Gastroesophageal sphincter (tissue), 4 donors: ENCODE data around the gene SUGCT. TPM values are rescaled to one million over a fixed set of nuclear protein-coding genes. Genes with fewer than 3 reads are reported as not detected.

Experiments
- ATAC-seq: fragments of 150-250 bp; one replicate; pipeline ENCODE4 v1.9.1; 2016; ENCODE audit warnings: mild to moderate bottlenecking, moderate library complexity
- H3K27ac ChIP-seq, 4 donors: fragments of 200-600 bp; sonication (generic) in 3 of 4; 1 replicate in 3 of 4; 2 replicates in 1 of 4; pipeline ENCODE4 v1.5.1; 2016 to 2019
- H3K27me3 ChIP-seq: fragments of 200-600 bp; sonication (generic); one replicate; pipeline ENCODE4 v1.5.1; 2019
- H3K36me3 ChIP-seq, 2 donors: fragments of 200-600 bp; sonication (generic); one replicate each; pipeline ENCODE4 v1.5.1; 2019; ENCODE audit warnings: control low read depth in 1 of 2
- H3K4me1 ChIP-seq, 3 donors: fragments of 200-600 bp; sonication (generic); 1 replicate in 2 of 3; 2 replicates in 1 of 3; pipeline ENCODE4 v1.5.1; 2016 to 2019; ENCODE audit warnings: control low read depth in 2 of 3
- H3K4me3 ChIP-seq, 2 donors: fragments of 200-600 bp; sonication (generic); one replicate each; pipeline ENCODE4 v1.5.1; 2019; ENCODE audit warnings: mild to moderate bottlenecking in 1 of 2, moderate library complexity in 1 of 2
- H3K9me3 ChIP-seq, 3 donors: fragments of 200-600 bp; sonication (generic); one replicate each; pipeline ENCODE4 v1.5.1; 2017 to 2019; ENCODE audit warnings: control low read depth in 2 of 3
- EP300 ChIP-seq: sonication (generic); formaldehyde crosslinking; IDR thresholded peaks from one replicate; pipeline ENCODE4 v1.6.1; 2017; ENCODE audit warnings: antibody characterized with exemption, mild to moderate bottlenecking
- POLR2A ChIP-seq, 2 donors: fragments of 450-650 bp; IDR thresholded peaks; one replicate each; pipeline ENCODE4 v1.6.1; 2017; ENCODE audit warnings: antibody characterized with exemption in 2 of 2, mild to moderate bottlenecking in 2 of 2, moderate library complexity in 1 of 2
- POLR2AphosphoS5 ChIP-seq: sonication (generic); formaldehyde crosslinking; IDR thresholded peaks from one replicate; pipeline ENCODE4 v1.6.1; 2017; ENCODE audit warnings: antibody characterized with exemption
- WGBS, 2 donors: methylation state at CpG; one replicate each; pipeline ENCODE4 v1.1.5; 2018; ENCODE audit warnings: low coverage in 1 of 2; 5-methylcytosine and 5-hydroxymethylcytosine counted together
- total RNA-seq, 4 donors: library from RNA; depleted of rRNA; stranded (reverse); fragments of >200 nt; gene quantifications; one replicate each; pipeline ENCODE4 v1.1.0, GENCODE V29; 2016
- TF ChIP-seq, protein P1 (sequence below), 4 experiments: fragments of 200-600 bp in 2 of 4; fragments of 450-650 bp in 2 of 4; sonication (generic) in 1 of 4; IDR thresholded peaks; one replicate each; pipeline ENCODE4 v1.5.1; 2017 to 2019; ENCODE audit warnings: antibody characterized with exemption in 4 of 4, mild to moderate bottlenecking in 2 of 4, moderate library complexity in 2 of 4

SUGCT gene
- total RNA-seq, 4 donors from 2014 or later: 1.2 to 17.3 (median 10.8) TPM

- Histone ChIP-seq H3K36me3 (no peaks in the 10 kb centered on the region), H3K27ac (no peak overlapping the region), H3K4me3 (no peak overlapping the region), H3K27me3 (no peaks in the 10 kb centered on the region), H3K9me3 (peaks cover 0 to 17% (median 0%) of the 10 kb centered on the region in 3 donors), H3K4me1 (no peaks in the 10 kb centered on the region)
- ATAC-seq: no peak
- TF ChIP-seq, protein P1, sequence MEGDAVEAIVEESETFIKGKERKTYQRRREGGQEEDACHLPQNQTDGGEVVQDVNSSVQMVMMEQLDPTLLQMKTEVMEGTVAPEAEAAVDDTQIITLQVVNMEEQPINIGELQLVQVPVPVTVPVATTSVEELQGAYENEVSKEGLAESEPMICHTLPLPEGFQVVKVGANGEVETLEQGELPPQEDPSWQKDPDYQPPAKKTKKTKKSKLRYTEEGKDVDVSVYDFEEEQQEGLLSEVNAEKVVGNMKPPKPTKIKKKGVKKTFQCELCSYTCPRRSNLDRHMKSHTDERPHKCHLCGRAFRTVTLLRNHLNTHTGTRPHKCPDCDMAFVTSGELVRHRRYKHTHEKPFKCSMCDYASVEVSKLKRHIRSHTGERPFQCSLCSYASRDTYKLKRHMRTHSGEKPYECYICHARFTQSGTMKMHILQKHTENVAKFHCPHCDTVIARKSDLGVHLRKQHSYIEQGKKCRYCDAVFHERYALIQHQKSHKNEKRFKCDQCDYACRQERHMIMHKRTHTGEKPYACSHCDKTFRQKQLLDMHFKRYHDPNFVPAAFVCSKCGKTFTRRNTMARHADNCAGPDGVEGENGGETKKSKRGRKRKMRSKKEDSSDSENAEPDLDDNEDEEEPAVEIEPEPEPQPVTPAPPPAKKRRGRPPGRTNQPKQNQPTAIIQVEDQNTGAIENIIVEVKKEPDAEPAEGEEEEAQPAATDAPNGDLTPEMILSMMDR (IDR thresholded peaks at IDR 0.05): no peak
- TF ChIP-seq EP300: no peak
- TF ChIP-seq POLR2AphosphoS5: no peak
- no peak for TF ChIP-seq POLR2A (IDR thresholded peaks at IDR 0.05)
Measured at GRCh38 chr7:40587419-40587818, 452.6 kb downstream of the SUGCT start.

- Histone ChIP-seq H3K4me3 (no peak overlapping the region), H3K9me3 (peaks cover 0 to 14% (median 0%) of the 10 kb centered on the region in 3 donors), H3K36me3 (no peaks in the 10 kb centered on the region), H3K27me3 (no peaks in the 10 kb centered on the region), H3K4me1 (peaks cover 0 to 19% (median 6%) of the 10 kb centered on the region in 3 donors), H3K27ac (peak overlapping the region; percentile 39 to 53 (median 50))
- no peak for ATAC-seq
- 45 to 47% methylated on average over 6 of the region's 6 CpGs for WGBS, 2 donors
- TF ChIP-seq, protein P1 (IDR thresholded peaks at IDR 0.05): no peak
- TF ChIP-seq EP300: no peak
- TF ChIP-seq POLR2A (IDR thresholded peaks at IDR 0.05): no peak
- no peak for TF ChIP-seq POLR2AphosphoS5
Measured at GRCh38 chr7:40595129-40595528, 460.3 kb downstream of the SUGCT start.

GRCh38 chr7:40595832-40596231, 461.0 kb downstream of the SUGCT start:
- Histone ChIP-seq H3K4me1 (peaks cover 0 to 19% (median 6%) of the 10 kb centered on the region in 3 donors), H3K9me3 (peaks cover 0 to 7% (median 0%) of the 10 kb centered on the region in 3 donors), H3K36me3 (no peaks in the 10 kb centered on the region), H3K4me3 (no peak overlapping the region), H3K27ac (peak overlapping the region; percentile 39 to 53 (median 50)), H3K27me3 (no peaks in the 10 kb centered on the region)
- TF ChIP-seq, protein P1 (IDR thresholded peaks at IDR 0.05): no peak
- TF ChIP-seq POLR2AphosphoS5: peak; percentile 21
- WGBS, 2 donors: 16 to 27% methylated on average over 2 of the region's 2 CpGs
- ATAC-seq: no peak

GRCh38 chr7:40597517-40597916, 462.7 kb downstream of the SUGCT start:
- Histone ChIP-seq H3K27me3 (no peaks in the 10 kb centered on the region), H3K9me3 (no peaks in the 10 kb centered on the region), H3K4me3 (no peak overlapping the region), H3K27ac (no peak overlapping the region), H3K4me1 (peaks cover 0 to 19% (median 6%) of the 10 kb centered on the region in 3 donors), H3K36me3 (no peaks in the 10 kb centered on the region)
- no peak for ATAC-seq
- TF ChIP-seq EP300 (no peak), POLR2A (IDR thresholded peaks at IDR 0.05) (no peak), POLR2AphosphoS5 (no peak)
- TF ChIP-seq, protein P1 (IDR thresholded peaks at IDR 0.05): no peak

- no peak for TF ChIP-seq EP300
- no peak for TF ChIP-seq POLR2A (IDR thresholded peaks at IDR 0.05)
- TF ChIP-seq POLR2AphosphoS5: no peak
- TF ChIP-seq, protein P1 (IDR thresholded peaks at IDR 0.05): no peak
- no peak overlapping the region for H3K4me3 ChIP-seq
- ATAC-seq: no peak
- no peaks in the 10 kb centered on the region for H3K9me3 ChIP-seq
- no peaks in the 10 kb centered on the region for H3K36me3 ChIP-seq
- no peaks in the 10 kb centered on the region for H3K27me3 ChIP-seq
- peaks cover 0 to 19% (median 6%) of the 10 kb centered on the region in 3 donors for H3K4me1 ChIP-seq
- H3K27ac ChIP-seq: no peak overlapping the region
- WGBS, 2 donors: 80 to 99% methylated on average over 5 to 7 of the region's 7 CpGs
Measured at GRCh38 chr7:40598915-40599314, 464.1 kb downstream of the SUGCT start.
